ENCODE results near the gene MTMR4.
"Not testable (repeated sequence)": the region's sequence is repeated elsewhere in the genome, so short reads cannot be mapped to it uniquely, and the experiment has no call there.

The MTMR4 gene

DNA sequence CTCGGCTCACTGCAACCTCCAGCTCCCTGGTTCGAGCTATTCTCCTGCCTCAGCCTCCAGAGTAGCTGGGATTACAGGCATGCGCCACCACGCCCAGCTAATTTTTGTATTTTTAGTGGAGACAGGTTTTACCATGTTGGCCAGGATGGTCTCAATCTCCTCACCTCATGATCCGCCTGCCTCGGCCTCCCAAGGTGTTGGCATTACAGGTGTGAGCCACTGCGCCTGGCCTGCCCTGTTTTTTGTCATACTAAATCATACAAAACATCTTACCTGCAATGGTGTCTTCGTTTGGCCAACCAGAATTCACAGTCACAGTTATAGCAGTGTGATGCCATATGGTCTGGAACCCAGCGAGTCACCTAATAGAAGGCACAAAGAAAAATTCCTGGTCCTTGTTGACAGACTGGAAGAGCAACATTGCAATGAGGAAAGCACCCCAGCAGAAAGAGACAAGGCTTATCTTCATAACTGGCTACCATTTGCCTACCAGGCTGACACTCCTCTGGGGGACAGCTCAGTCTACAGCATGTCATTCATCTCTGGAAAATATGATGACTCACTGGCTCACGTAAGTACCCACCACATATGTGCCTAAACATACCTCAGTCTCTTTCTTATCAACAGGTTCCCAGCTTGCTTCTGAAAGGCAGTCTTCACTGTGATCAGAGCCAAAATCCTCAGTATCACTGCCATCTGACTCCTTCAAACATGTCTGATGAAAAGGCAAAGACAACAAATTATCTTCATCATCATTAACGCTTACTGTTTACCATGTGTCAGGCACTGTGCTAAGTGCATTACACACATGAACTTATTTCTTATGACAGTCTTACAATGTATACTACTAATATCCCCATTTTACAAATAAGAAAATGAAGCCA lies 22.0 kb downstream of the MTMR4 start:
- no peak overlapping the region for H3K4me3 ChIP-seq (ENCODE audit: low read depth, low read length)
- TF ChIP-seq, protein P1, sequence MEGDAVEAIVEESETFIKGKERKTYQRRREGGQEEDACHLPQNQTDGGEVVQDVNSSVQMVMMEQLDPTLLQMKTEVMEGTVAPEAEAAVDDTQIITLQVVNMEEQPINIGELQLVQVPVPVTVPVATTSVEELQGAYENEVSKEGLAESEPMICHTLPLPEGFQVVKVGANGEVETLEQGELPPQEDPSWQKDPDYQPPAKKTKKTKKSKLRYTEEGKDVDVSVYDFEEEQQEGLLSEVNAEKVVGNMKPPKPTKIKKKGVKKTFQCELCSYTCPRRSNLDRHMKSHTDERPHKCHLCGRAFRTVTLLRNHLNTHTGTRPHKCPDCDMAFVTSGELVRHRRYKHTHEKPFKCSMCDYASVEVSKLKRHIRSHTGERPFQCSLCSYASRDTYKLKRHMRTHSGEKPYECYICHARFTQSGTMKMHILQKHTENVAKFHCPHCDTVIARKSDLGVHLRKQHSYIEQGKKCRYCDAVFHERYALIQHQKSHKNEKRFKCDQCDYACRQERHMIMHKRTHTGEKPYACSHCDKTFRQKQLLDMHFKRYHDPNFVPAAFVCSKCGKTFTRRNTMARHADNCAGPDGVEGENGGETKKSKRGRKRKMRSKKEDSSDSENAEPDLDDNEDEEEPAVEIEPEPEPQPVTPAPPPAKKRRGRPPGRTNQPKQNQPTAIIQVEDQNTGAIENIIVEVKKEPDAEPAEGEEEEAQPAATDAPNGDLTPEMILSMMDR (IDR thresholded peaks at IDR 0.05; ENCODE audit: low read depth, low read length) = no peak

DNA sequence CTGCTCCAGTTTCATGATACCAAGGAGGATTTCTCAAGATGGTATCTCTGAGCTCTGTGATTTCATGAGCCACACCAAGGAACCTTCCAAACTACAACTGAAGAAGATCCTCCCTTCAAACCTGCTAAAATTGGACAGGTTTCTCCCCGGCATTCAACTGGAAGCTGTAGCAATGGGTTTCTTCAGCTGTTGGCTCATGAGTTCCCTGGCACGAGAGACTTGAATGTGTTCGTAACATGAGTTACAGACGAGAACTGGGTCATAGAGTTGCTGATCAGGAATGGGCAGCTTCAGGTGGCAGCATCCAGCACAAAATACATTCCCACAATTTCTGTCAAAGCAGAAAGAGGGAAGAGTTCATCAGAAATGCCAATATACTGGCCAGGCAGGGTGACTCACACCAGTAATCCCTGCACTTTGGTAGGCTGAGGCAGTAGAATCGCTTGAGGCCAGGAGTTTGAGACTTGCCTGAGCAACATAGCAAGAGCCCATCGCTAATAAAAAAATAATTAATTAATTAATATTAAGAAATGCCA lies 22.9 kb downstream of the MTMR4 start:
- H3K4me3 ChIP-seq (ENCODE audit: low read depth, low read length) = no peak overlapping the region
- TF ChIP-seq, protein P1 (IDR thresholded peaks at IDR 0.05; ENCODE audit: low read depth, low read length) = no peak

- TF ChIP-seq, protein P1 (IDR thresholded peaks at IDR 0.05; ENCODE audit: low read depth, low read length) = no peak
- no peak overlapping the region for H3K4me3 ChIP-seq (ENCODE audit: low read depth, low read length)
Observed at GRCh38 chr17:58488428-58488890, 26.0 kb downstream of the MTMR4 start.

GRCh38 chr17:58487589-58488427 lies 26.6 kb downstream of the MTMR4 start, which contains the start of gene HSF5:
TSS of gene HSF5 (minus strand) at chr17:58488408. CDS start at chr17:58488274, 134 bp downstream.
- H3K4me3 ChIP-seq (ENCODE audit: low read depth, low read length) = no peak within 1 kb of the TSS
- TF ChIP-seq, protein P1 (IDR thresholded peaks at IDR 0.05; ENCODE audit: low read depth, low read length) = no peak

DNA sequence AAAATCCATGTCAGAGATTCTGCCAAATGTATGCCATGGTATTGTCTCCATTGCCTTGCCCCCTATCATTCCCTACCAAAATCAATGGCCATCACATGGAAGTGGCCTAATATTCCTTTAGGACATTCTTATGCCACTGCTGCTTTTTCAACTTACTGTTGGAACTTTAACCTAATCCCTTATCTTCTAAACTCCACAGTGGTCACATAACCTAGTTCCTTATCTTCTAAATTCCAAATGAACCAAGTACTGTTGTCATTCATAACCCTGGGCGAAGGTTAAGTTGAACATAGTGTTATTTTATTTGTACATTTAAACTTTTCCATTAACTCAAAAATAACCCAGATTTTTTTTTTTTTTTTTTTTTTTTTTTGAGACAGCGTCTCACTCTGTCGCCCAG lies 29.8 kb downstream of the MTMR4 start:
- no peak overlapping the region for H3K4me3 ChIP-seq (ENCODE audit: low read depth, low read length)
- TF ChIP-seq, protein P1 (IDR thresholded peaks at IDR 0.05; ENCODE audit: low read depth, low read length) = no peak

GRCh38 chr17:58481798-58482197 lies 32.6 kb downstream of the MTMR4 start:
- H3K4me3 ChIP-seq (ENCODE audit: low read depth, low read length) = not testable (repeated sequence)

DNA sequence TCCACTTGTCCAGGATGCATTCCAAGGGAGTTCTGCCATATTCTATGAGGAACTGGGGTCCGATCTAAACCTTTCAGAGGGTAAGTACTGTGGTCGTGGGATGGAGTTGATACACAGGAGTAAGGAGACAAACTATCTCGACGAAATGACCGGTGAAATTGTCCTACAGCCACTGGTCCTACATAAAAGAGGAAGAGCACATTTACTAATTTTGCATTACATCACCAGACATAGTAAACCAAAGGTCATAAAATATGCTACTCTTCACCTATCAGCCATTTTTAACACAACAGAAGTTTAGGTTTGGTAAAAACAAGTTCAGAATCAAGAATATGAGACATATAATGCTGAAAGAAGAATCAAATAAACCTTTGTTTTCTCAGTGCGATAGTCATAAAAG lies 34.3 kb downstream of the MTMR4 start:
- no peak overlapping the region for H3K4me3 ChIP-seq (ENCODE audit: low read depth, low read length)
- TF ChIP-seq, protein P1 (IDR thresholded peaks at IDR 0.05; ENCODE audit: low read depth, low read length) = no peak
